Natural killer cell (primary cell): ENCODE results near the gene ALDH1L1. TPM values are rescaled to one million over a fixed set of nuclear protein-coding genes. Genes with fewer than 3 reads are reported as not detected.

Experiments
- ATAC-seq, 3 donors: fragments of 150-1000 bp in 2 of 3; fragments of 200-7000 bp in 1 of 3; cut with Tn5 transposase; 1 replicate in 1 of 3; 2 replicates in 2 of 3; pipeline ENCODE4 v1.10.0; 2021; ENCODE audit warnings: mild to moderate bottlenecking in 2 of 3, moderate library complexity in 2 of 3
- DNase-seq, 2 donors: peaks; one replicate each; pipeline versions ENCODE4 v3.0.0 to v3.0.0-alpha.2; 2013 to 2021; ENCODE audit warnings: mixed read lengths in 1 of 2
- H3K27ac ChIP-seq: one replicate; pipeline ENCODE4 v1.5.1; 2013; ENCODE audit warnings: mild to moderate bottlenecking, low read length
- H3K27me3 ChIP-seq: one replicate; pipeline ENCODE4 v1.6.1; 2013; ENCODE audit warnings: low read length; ENCODE audit not compliant: control insufficient read depth, insufficient read depth
- H3K36me3 ChIP-seq: one replicate; pipeline ENCODE4 v1.6.1; 2013; ENCODE audit warnings: low read length; ENCODE audit not compliant: control insufficient read depth, insufficient read depth
- H3K4me1 ChIP-seq: one replicate; pipeline ENCODE4 v1.6.1; 2013; ENCODE audit warnings: low read length; ENCODE audit not compliant: control insufficient read depth, insufficient read depth
- H3K4me3 ChIP-seq: one replicate; pipeline ENCODE4 v1.5.1; 2013; ENCODE audit warnings: low read length
- H3K9me3 ChIP-seq: one replicate; pipeline ENCODE4 v1.6.1; 2013; ENCODE audit warnings: low read length; ENCODE audit not compliant: control insufficient read depth, insufficient read depth
- H3K27ac Mint-ChIP-seq, 2 donors: one replicate each; pipeline ENCODE4 v1.8.0; 2022; ENCODE audit warnings: mild to moderate bottlenecking in 2 of 2, mixed read lengths in 2 of 2, moderate library complexity in 1 of 2
- H3K27me3 Mint-ChIP-seq, 2 donors: one replicate each; pipeline ENCODE4 v1.8.0; 2022; ENCODE audit warnings: low read depth in 2 of 2, mixed read lengths in 2 of 2
- H3K36me3 Mint-ChIP-seq: one replicate; pipeline ENCODE4 v1.8.0; 2022; ENCODE audit warnings: mixed read lengths
- H3K4me1 Mint-ChIP-seq, 2 donors: one replicate each; pipeline ENCODE4 v1.8.0; 2022; ENCODE audit warnings: mixed read lengths in 2 of 2
- H3K4me3 Mint-ChIP-seq: one replicate; pipeline ENCODE4 v1.8.0; 2022; ENCODE audit warnings: mild to moderate bottlenecking, moderate library complexity, mixed read lengths
- H3K9me3 Mint-ChIP-seq, 2 donors: one replicate each; pipeline ENCODE4 v1.8.0; 2022; ENCODE audit warnings: mixed read lengths in 2 of 2
- WGBS: methylation state at CpG from one replicate; pipeline ENCODE4 v1.1.7; 2013; ENCODE audit warnings: missing lambda C conversion rate; ENCODE audit not compliant: insufficient coverage; 5-methylcytosine and 5-hydroxymethylcytosine counted together
- intact Hi-C: fragments of 100-400 bp; cut with micrococcal nuclease; formaldehyde crosslinking; loops from one replicate; pipeline ENCODE4 v1.14.2; 2022
- total RNA-seq, 4 donors: library from RNA; stranded (reverse); fragments of 120-200 nt in 1 of 4; gene quantifications; one replicate each; pipeline versions ENCODE4 v1.2.3 to v1.2.4, GENCODE V29; 2013 to 2022
- TF ChIP-seq, protein P1 (sequence below): fragments of 200-600 bp; IDR thresholded peaks from one replicate; pipeline ENCODE4 v1.8.0; 2022; ENCODE audit warnings: antibody characterized with exemption

The ALDH1L1 gene
- total RNA-seq, 3 donors from 2014 or later (not counting 1 experiment from before 2014, with no cell fraction given), result not detected

- TF ChIP-seq, protein P1, sequence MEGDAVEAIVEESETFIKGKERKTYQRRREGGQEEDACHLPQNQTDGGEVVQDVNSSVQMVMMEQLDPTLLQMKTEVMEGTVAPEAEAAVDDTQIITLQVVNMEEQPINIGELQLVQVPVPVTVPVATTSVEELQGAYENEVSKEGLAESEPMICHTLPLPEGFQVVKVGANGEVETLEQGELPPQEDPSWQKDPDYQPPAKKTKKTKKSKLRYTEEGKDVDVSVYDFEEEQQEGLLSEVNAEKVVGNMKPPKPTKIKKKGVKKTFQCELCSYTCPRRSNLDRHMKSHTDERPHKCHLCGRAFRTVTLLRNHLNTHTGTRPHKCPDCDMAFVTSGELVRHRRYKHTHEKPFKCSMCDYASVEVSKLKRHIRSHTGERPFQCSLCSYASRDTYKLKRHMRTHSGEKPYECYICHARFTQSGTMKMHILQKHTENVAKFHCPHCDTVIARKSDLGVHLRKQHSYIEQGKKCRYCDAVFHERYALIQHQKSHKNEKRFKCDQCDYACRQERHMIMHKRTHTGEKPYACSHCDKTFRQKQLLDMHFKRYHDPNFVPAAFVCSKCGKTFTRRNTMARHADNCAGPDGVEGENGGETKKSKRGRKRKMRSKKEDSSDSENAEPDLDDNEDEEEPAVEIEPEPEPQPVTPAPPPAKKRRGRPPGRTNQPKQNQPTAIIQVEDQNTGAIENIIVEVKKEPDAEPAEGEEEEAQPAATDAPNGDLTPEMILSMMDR, result no peak
- Histone ChIP-seq H3K27me3 (peaks cover 2% of the 10 kb centered on the region), H3K36me3 (no peaks in the 10 kb centered on the region), H3K4me3 (no peak overlapping the region), H3K27ac (no peak overlapping the region), H3K4me1 (no peaks in the 10 kb centered on the region), H3K9me3 (no peaks in the 10 kb centered on the region)
- Mint-ChIP-seq H3K4me3 (no peak overlapping the region), H3K27me3 (peaks cover 19 to 27% of the 10 kb centered on the region in 2 donors), H3K9me3 (no peaks in the 10 kb centered on the region), H3K27ac (no peak overlapping the region), H3K36me3 (no peaks in the 10 kb centered on the region), H3K4me1 (no peaks in the 10 kb centered on the region)
- 92% methylated on average over 1 of the region's 1 CpG for WGBS
- ATAC-seq, result no peak
- intact Hi-C loops, result no loop called here
- no peak for DNase-seq
Observed at GRCh38 chr3:126159476-126159875, 20.9 kb downstream of the ALDH1L1 start.

- H3K4me3 Mint-ChIP-seq, result no peak overlapping the region
- Histone ChIP-seq H3K27ac (no peak overlapping the region), H3K4me1 (no peaks in the 10 kb centered on the region), H3K27me3 (peaks cover 2% of the 10 kb centered on the region), H3K4me3 (no peak overlapping the region), H3K9me3 (no peaks in the 10 kb centered on the region), H3K36me3 (no peaks in the 10 kb centered on the region)
- H3K9me3 Mint-ChIP-seq, result no peaks in the 10 kb centered on the region
- ATAC-seq (no peak), DNase-seq (no peak)
- H3K4me1 Mint-ChIP-seq, result no peaks in the 10 kb centered on the region
- intact Hi-C loops, result no loop called here
- no peak overlapping the region for H3K27ac Mint-ChIP-seq
- 74% methylated on average over 6 of the region's 7 CpGs for WGBS
- TF ChIP-seq, protein P1, result no peak
- H3K36me3 Mint-ChIP-seq, result no peaks in the 10 kb centered on the region
- peaks cover 15 to 23% of the 10 kb centered on the region in 2 donors for H3K27me3 Mint-ChIP-seq
Observed at GRCh38 chr3:126158912-126159454, 21.4 kb downstream of the ALDH1L1 start.

DNA sequence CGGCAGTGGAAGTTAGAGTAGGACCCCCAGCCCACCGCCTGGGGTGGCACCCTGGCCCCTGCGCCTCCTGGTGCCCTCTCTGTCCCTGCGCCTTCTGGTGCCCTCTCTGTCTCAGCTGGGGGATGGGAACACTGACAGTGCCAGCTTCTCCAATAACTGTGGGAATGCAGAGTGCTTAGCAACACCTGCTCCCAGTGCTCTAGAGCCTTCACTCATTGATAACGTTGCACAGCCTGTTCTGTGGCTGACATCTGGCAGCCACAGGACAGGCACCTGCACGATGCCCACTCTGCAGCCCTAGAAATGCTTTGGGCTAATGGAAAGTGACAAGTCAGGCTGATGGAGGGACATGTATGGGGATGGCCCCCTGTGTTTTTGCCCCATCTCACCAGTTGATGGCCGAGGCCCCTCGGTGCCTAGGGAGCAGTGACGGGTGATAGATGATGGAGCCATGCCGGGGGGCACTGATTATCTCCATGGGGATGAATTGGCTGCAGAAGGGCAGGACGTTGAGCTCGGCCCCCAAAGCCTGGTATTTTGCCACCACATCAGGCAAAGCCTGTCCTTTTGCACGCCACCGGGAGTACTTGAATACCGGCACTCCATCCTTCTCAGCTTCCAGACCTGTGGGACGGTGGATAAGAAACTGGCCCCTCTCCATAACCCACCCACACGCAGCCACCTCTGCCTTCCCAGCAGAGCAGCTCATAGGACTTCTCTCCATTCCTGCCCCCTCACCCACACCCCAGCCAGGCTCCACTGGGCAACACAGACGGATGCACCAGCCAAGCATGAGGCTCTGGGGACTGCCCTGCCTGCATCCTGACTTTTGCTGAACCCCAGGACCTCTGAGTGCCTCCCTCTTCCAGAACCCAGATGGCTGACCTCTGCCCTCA, 22.1 kb downstream of the ALDH1L1 start:
- intact Hi-C loops, result no loop called here
- H3K36me3 Mint-ChIP-seq, result no peaks in the 10 kb centered on the region
- no peaks in the 10 kb centered on the region for H3K9me3 Mint-ChIP-seq
- no peaks in the 10 kb centered on the region for H3K4me1 Mint-ChIP-seq
- no peak overlapping the region for H3K27ac Mint-ChIP-seq
- ATAC-seq (no peak), DNase-seq (no peak)
- Histone ChIP-seq H3K4me1 (no peaks in the 10 kb centered on the region), H3K36me3 (no peaks in the 10 kb centered on the region), H3K27ac (no peak overlapping the region), H3K27me3 (peaks cover 2% of the 10 kb centered on the region), H3K9me3 (no peaks in the 10 kb centered on the region), H3K4me3 (no peak overlapping the region)
- peaks cover 13 to 17% of the 10 kb centered on the region in 2 donors for H3K27me3 Mint-ChIP-seq
- no peak overlapping the region for H3K4me3 Mint-ChIP-seq
- WGBS, result 92% methylated on average over 18 of the region's 18 CpGs
- TF ChIP-seq, protein P1, result no peak
